Non-pigmented ciliary epithelial cell (primary cell): ENCODE data around the gene SMAD5.

ENCODE experiments used
- DNase-seq: peaks from one replicate; pipeline ENCODE4 v3.0.0-alpha.2; 2010; ENCODE audit warnings: low read depth

Gene SMAD5

DNA sequence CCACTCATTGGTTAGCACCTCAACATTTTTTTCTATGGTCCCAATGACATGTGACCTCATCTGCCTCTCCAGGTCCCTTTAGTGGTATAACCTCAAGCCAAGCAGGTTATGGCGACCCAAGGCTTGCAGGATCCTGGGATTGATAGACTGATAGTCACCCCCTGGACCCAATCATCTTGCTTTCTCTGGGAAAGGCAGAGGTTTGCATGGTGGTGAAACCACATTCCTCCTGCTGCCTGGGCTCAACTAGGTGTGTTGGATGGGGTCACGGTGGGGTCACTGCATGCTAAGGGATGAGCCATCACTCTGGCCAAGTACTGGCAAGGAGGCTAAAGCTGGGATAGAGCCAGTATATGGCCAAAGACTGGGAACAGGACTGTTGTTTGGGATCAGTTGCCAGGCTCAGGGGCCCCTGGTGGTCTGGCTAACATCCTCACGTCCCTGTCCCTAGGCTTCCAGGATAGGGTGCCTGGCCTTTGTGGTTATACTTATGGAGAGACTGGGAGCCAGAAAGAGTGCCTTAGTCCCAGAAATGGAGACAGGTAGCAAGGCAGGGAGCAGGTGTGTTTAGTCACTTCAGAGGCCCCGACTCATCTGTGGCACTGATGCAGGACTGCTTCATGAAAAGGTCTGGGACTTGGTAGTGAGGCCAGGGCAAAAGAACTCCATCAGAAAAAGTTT is 65.0 kb downstream of the SMAD5 start:
- DNase-seq: no peak

DNA sequence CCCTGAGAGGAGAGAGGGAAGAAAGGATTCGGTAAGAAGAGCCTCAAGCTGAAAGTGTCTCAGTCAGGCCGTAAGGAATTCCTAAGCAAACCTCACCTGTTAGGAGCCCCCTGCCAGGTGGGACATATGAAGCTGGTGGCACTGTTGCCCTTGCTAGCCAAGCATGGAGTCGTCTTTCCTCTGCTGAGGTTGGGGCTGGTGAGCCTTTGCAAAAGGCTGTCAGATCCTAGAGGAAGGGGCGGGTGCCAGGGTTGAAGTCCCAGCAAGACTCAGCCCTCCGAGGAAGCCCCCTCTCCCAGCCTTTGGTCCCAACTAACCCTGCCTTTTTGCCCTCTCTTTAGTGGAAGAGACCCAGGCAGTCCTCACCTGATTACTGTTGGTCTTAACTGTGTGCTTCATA is 65.8 kb downstream of the SMAD5 start:
- no peak for DNase-seq

- DNase-seq: no peak
Observed at GRCh38 chr5:136199408-136199807, 66.8 kb downstream of the SMAD5 start.

- no peak for DNase-seq
Observed at GRCh38 chr5:136200130-136200529, 67.5 kb downstream of the SMAD5 start.

DNA sequence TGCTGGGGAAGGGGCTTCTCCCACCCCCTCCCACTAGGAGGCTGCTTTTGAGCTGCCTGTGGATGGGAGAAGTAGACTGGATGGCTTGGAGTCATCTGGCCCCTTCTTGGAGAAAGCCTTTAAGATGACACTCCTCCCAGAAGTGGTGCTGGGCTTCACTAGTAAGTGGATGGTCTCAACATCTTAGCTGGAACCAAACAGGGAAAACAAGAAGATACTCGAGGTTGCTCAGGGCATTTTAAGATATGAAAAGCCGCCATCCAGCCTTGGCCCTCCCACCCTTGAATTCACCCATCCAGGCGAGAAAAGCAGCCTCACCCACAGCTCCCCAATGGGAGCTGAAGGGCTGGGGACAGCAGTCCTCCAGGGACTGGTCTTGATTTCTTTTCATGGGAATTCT is 68.1 kb downstream of the SMAD5 start:
- no peak for DNase-seq

DNA sequence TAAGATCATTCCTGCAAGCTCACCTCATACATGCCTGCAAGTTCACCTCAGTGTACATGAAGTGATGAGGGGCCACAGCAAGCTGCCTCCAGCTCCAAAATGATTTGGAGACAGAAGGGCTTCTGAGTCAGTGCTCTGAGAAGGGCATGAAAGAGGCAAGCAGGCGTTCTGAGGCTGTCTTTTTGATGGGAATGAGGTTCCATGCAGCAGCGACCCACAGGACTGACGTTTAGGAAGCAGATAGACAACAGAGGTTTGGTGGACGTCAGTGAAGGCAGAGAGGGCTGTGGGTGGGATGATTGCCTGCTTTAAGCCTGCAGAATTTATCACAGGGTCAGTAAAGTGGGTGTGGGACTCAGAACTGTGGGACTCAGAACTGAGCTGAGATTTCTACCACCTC is 69.2 kb downstream of the SMAD5 start:
- no peak for DNase-seq

DNA sequence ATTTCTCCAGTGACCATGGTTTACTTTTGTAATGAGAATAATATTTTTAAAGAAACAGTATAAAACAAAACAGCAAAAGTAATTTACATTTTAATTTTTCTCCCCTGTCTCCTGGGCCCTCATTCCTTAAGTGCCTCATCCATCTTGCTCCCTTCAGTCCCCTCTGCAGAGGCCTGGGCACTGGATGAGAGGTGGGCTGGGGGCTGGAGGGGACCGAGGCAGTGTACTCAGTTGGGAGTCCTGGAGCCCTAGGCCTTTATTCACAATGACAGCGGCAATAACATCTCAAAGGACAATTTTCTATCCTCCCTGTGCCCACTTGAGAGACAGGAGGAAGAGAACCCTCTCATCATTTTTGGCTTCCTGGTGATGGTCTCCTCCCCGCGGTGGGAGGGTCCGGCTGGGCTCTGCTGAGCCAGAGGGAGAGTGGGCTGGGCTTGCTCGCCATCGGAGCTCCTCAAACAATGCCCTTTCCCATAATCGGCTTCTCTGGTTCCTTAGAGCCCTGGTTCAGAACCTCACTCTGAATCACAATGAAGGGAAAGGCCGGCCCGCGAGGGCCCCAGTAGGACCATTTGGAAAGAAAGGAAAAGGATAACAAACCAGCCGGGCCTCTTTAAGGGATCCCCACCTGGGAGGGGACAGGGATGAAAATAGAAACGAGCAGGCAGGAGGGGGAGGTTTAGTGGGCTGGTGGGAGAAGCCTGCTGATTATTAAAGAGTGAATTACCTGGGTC is 70.0 kb downstream of the SMAD5 start:
- no peak for DNase-seq

DNA sequence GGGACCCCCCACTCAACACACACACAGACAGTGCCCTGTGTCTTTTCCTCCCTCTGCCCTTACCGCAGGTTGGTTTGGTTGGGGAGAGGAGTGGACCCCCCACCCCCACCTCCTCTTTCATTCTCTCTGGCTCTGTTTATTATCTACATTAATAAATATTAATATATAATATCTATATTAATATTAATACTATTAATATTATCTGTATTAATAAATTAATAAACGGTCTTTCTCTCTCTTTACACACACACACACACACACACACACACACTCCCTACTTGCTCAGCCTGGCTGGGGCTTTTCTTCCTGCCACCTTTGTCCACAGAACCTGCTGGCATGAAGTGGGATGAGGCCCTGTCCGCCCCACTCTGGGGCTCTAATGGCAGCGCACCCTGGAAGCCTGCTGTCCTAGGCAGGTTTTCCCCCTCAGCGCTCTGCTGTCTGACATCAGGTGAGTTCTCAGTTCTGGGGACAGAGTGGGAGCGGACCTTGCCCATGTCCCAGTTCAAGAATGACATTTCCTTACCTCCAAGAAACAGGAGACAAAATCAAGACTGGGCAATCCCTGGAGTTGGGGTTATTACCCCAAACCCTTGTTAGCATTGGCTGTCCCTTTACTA is 70.8 kb downstream of the SMAD5 start:
- DNase-seq: no peak

DNA sequence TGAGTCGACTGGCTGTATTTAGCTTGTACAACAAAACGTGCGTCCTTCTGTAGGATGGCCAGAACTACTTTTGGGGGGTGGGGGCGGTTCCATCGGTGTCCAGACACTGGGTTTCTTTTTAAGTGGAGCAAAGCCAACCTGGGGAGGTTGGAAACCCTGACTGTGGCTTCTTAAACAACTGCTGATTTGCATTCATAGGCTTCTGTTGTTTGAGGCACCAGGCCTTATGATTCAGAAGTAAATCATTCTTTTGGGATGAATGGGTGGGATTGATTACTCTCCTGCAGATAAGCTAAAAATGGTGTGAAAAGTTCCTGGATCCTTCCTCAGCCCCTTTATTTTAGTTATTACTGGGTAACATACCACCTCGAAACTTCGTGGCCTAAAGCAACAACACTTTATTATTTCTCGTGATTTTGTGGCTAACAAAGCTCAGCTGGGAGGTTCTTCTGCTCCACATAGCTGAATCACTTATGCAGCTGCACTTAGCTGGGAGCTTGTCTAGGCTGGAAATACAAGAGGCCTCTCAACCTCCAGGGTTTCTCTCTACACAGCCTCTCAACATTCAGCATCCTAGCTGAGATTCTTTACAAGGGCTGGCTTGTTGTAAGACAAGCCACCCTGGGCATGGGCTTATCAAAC is 72.5 kb downstream of the SMAD5 start:
- DNase-seq: no peak

DNA sequence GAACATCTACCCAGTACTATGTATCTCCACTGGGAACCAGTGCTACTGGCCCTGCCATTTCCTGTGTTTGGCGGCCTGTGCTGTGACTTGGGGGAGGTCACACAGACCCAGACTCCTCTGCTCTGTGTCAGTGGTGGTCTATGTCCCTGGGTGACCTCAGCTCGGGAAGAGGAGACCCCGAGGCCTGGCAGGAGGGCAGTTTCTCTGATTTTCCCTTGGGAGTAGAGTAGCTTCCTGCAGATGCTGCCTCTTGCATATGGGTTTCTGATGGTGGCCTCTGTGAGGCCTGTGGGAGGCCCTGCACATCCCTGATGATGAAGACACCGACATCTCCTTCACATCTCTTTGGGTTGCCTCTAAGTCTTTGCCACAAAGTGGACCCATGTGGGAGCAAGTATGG is 73.3 kb downstream of the SMAD5 start:
- no peak for DNase-seq

DNA sequence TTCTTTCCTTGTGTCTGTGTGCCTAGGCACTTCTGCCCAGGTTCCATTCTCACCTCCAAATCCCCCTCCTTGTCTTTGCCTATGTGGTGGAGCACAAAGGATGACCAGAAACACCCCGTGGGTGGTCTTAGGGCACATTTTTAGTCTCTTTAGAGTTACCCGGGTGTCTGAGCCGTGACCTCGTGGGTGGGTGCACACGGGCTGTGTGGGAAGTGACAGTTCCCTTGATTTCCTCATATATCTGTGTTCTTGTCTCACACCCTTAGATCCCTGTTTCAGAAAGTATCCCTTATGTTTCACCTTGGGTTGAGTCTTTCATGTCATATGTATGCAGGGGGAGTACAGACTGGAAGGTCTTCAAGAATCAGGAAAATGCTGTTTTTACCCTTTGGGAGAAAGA is 73.7 kb downstream of the SMAD5 start:
- DNase-seq: no peak

DNA sequence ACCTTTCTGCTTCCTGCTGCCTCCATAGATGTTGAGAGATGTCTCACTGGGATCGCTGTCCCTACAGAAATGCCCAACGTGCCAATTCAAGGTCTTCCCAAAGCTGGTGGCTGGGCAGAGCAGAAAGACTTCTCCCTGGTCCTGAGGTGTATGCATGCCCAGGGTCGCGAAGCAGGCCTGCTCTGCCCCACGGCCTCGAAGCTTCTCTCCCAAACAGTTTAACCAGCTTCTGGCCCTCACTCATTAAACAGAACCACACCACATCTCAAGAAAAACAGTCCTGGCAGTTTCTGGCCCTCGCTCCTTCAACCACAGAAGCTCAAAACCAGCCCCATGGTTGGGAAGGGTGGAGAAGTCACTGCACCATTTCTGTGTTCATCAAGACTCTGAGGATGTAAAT is 75.0 kb downstream of the SMAD5 start:
- DNase-seq: no peak

- no peak for DNase-seq
Observed at GRCh38 chr5:136208916-136209315, 76.3 kb downstream of the SMAD5 start.

DNA sequence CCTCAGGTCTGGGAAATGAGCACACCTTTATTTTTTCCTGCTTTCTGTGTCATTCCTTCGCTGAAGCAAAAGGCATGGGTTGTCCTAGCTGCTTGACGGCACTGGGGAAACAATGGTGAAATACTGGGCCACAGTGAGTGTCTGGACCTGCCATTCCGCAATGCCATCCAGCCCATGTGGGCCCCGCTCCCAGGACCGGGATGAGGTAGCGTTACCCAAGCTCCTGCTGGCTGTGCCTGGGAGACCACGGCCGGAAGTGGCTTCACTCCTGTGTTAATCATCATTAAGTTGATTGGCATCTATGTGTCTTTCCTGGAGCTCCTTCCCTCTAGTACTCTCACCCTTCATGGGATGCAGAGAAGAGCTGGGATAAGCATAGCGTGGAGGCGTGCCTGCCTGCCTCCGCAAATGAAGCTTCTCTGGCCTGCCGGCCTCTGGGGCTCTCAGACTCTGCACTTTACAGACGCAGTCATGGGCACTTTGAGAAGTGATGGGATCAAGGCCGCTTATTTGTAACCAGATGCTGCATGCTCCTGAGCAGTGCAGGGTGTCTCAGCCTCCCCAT is 76.8 kb downstream of the SMAD5 start:
- no peak for DNase-seq

GRCh38 chr5:136210259-136210658 is 77.6 kb downstream of the SMAD5 start:
- no peak for DNase-seq

DNA sequence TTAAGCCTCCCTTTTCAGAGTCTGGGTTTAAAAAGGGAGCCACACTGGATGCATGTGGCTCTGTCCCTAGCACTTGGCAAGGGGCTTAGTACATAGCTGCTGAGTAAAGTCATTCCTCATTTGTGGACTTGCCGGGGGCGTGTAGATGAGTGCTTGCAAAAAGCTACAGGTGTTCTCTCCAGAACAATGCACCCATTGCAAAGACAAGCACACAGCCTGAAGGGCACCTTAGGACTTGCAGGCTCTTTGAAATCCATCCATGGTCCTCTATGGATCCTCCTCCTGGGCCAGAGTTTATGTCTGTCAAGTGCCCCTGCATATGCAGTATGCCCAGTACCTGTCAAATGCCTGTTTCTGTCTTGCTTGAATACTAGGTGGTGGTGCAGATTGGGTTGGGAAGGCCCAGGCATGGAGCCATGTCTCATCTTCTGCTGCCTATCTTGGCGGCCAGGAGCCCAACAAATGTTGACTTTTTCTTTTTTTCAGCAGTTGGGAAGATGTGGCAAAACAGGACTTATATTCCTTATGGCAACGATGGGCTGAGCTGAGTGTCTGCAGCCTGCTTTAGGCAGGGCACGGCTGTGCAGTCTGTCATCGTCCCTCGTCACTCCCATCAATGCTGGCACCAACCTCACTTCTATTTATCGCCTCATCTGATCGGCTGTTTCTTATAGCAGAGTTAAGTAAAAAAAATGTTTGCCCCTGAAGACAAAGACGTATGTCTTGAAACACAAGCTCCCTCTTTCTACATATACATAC is 78.8 kb downstream of the SMAD5 start:
- DNase-seq: no peak

- no peak for DNase-seq
Observed at GRCh38 chr5:136212252-136212721, 79.6 kb downstream of the SMAD5 start.

- no peak for DNase-seq
Observed at GRCh38 chr5:136213919-136214493, 81.4 kb downstream of the SMAD5 start.

DNA sequence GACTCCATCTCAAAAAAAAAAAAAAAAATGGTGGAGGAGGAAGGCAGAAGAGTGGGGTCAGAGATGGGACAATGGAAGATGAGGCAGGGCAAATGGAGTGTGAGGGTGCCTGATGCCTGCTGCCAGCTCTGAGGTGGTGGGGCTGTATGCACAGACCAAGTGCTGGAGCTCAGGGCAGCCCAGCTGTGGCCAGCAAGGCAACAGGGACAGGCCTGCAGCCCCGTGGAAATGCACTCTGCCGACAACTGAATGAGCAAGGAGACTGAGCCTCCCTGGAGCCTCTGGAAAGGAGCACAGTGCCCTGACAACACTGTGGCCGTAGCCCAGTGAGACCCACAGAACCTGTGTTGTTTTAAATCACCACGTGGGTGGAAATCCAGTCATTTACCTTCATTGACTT is 83.2 kb downstream of the SMAD5 start:
- no peak for DNase-seq

GRCh38 chr5:136216230-136216629 is 83.6 kb downstream of the SMAD5 start:
- DNase-seq: no peak

- DNase-seq: no peak
Observed at GRCh38 chr5:136221340-136221739, 88.7 kb downstream of the SMAD5 start.
